A549 (cell line): Measurements from ENCODE around the gene LRRC7. TPM values are rescaled to one million over a fixed set of nuclear protein-coding genes. Genes with fewer than 3 reads are reported as not detected.

Experiments
- ATAC-seq, 2 experiments: fragments of 200-7000 bp in 1 of 2; fragments of >200 bp in 1 of 2; cut with Nextera tagmentation in 1 of 2; cut with Tn5 transposase in 1 of 2; 3 replicates each; pipeline versions ENCODE4 v1.8.0 to v1.9.1; 2018 to 2020; ENCODE audit warnings: mild to moderate bottlenecking in 1 of 2, moderate library complexity in 1 of 2
- CTCF ChIA-PET: fragments of 300-600 bp; sonication (Branson Sonifier 250); formaldehyde crosslinking; extraction: SDS; loops from one replicate; lab custom pipeline; 2021; ENCODE audit warnings: antibody characterized with exemption, inconsistent platforms; lab: Yijun Ruan, JAX
- POLR2A ChIA-PET: fragments of 350-600 bp; formaldehyde crosslinking; extraction: SDS; loops from one replicate; lab custom pipeline; 2021; ENCODE audit warnings: antibody characterized with exemption, inconsistent platforms; lab: Yijun Ruan, JAX
- DNase-seq, 2 experiments: peaks; one replicate each; pipeline versions ENCODE4 v3.0.0 to v3.0.0-alpha.2; 2011 to 2016; ENCODE audit warnings: low read depth in 1 of 2, low spot score in 1 of 2
- FAIRE-seq: peaks from 2 replicates; lab custom pipeline; 2011; peaks lifted over from hg19 to GRCh38; lab: Jason Lieb, UNC
- H3K27ac ChIP-seq, 2 experiments: fragments of >200 bp; sonication (Bioruptor Twin); formaldehyde crosslinking; 3 replicates each; pipeline ENCODE4 v1.5.1; 2016 to 2017
- H3K4me1 ChIP-seq: fragments of >200 bp; sonication (Bioruptor Twin); formaldehyde crosslinking; 3 replicates; pipeline ENCODE4 v1.6.1; 2016
- H3K4me2 ChIP-seq: fragments of >200 bp; sonication (Bioruptor Twin); formaldehyde crosslinking; 3 replicates; pipeline ENCODE4 v1.6.1; 2016
- H3K4me3 ChIP-seq: fragments of >200 bp; sonication (Bioruptor Twin); formaldehyde crosslinking; 3 replicates; pipeline ENCODE4 v1.5.1; 2016
- H3K9me3 ChIP-seq: fragments of >200 bp; sonication (Bioruptor Twin); formaldehyde crosslinking; 3 replicates; pipeline ENCODE4 v1.6.1; 2016
- CHD2 ChIP-seq: fragments of 150-350 bp; IDR thresholded peaks from 2 replicates; pipeline ENCODE4 v1.6.1; 2014; ENCODE audit warnings: low read length; ENCODE audit not compliant: partially characterized antibody
- FOSL2 ChIP-seq, 2 experiments: fragments of 450-650 bp in 1 of 2; fragments of >200 bp in 1 of 2; sonication (Bioruptor Twin) in 1 of 2; formaldehyde crosslinking; IDR thresholded peaks; 2 replicates each; pipeline versions ENCODE4 v1.5.0 to v1.6.1; 2016 to 2020; ENCODE audit warnings: mild to moderate bottlenecking in 1 of 2, moderate library complexity in 1 of 2
- HDAC2 ChIP-seq: fragments of 200-600 bp; sonication (generic); IDR thresholded peaks from 2 replicates; pipeline ENCODE4 v1.6.1; 2016
- HEYL ChIP-seq: fragments of 250-450 bp; sonication (Bioruptor Pico); IDR thresholded peaks from 2 replicates; pipeline ENCODE4 v1.8.0; 2021; ENCODE audit warnings: mild to moderate bottlenecking, moderate library complexity
- HOXA7 ChIP-seq: fragments of 250-450 bp; sonication (Bioruptor Pico); IDR thresholded peaks from 2 replicates; pipeline ENCODE4 v1.5.0; 2020; ENCODE audit warnings: mild to moderate bottlenecking, moderate library complexity
- HOXB5 ChIP-seq: fragments of 250-450 bp; sonication (Bioruptor Pico); IDR thresholded peaks from 2 replicates; pipeline ENCODE4 v1.5.0; 2020; ENCODE audit warnings: mild to moderate bottlenecking, moderate library complexity
- MAFK ChIP-seq: fragments of 450-650 bp; IDR thresholded peaks from 2 replicates; pipeline ENCODE4 v1.6.1; 2014; ENCODE audit not compliant: partially characterized antibody
- PHF8 ChIP-seq: fragments of 200-600 bp; sonication (generic); IDR thresholded peaks from 2 replicates; pipeline ENCODE4 v1.6.1; 2016; ENCODE audit warnings: low read depth, mild to moderate bottlenecking, antibody characterized with exemption, moderate library complexity, borderline replicate concordance
- RAD21 ChIP-seq, 2 experiments: fragments of >200 bp in 1 of 2; sonication (Bioruptor Twin) in 1 of 2; formaldehyde crosslinking in 1 of 2; IDR thresholded peaks in 1 of 2; conservative IDR thresholded peaks in 1 of 2; 2 replicates in 1 of 2; 3 replicates in 1 of 2; pipeline ENCODE4 v1.6.1; 2012 to 2018; ENCODE audit warnings: inconsistent platforms in 1 of 2
- RCOR1 ChIP-seq: fragments of 150-350 bp; IDR thresholded peaks from 2 replicates; pipeline ENCODE4 v1.6.1; 2014; ENCODE audit warnings: antibody characterized with exemption, low read length, low read depth
- SMC3 ChIP-seq: fragments of >200 bp; sonication (Bioruptor Twin); formaldehyde crosslinking; IDR thresholded peaks from 3 replicates; pipeline ENCODE4 v1.6.1; 2018; ENCODE audit warnings: inconsistent platforms
- SREBF2 ChIP-seq: fragments of 450-650 bp; IDR thresholded peaks from 2 replicates; pipeline ENCODE4 v1.6.1; 2014; ENCODE audit warnings: mild to moderate bottlenecking, moderate library complexity
- TFCP2L1 ChIP-seq: fragments of 250-450 bp; sonication (Bioruptor Pico); IDR thresholded peaks from 2 replicates; pipeline ENCODE4 v1.5.0; 2021; ENCODE audit warnings: mild to moderate bottlenecking
- ZC3H11A ChIP-seq: fragments of 450-650 bp; IDR thresholded peaks from 2 replicates; pipeline ENCODE4 v1.6.1; 2014; ENCODE audit warnings: antibody characterized with exemption, mild to moderate bottlenecking
- ZSCAN20 ChIP-seq: fragments of 250-450 bp; sonication (Bioruptor Pico); IDR thresholded peaks from 2 replicates; pipeline ENCODE4 v1.8.0; 2022; ENCODE audit warnings: mild to moderate bottlenecking, moderate library complexity
- WGBS: methylation state at CpG from one replicate; pipeline ENCODE4 v1.1.6; 2017; ENCODE audit errors: missing lambda C conversion rate; 5-methylcytosine and 5-hydroxymethylcytosine counted together
- polyA plus RNA-seq, 4 experiments: library from polyadenylated mRNA; depleted of rRNA in 3 of 4; stranded (reverse); fragments of >200 nt; fragmentation: RNase III in 1 of 4; extraction: RNeasy Plus Mini Kit Qiagen cat#74134 plus additional on column Dnase treatment in 1 of 4; gene quantifications; 2 replicates in 3 of 4; 3 replicates in 1 of 4; pipeline ENCODE4 v1.2.3, GENCODE V29; 2011 to 2017
- TF ChIP-seq, protein P1 (sequence below): IDR thresholded peaks from 2 replicates; pipeline ENCODE4 v1.6.1; 2012
- TF ChIP-seq, protein P2 (sequence below): fragments of 250-450 bp; sonication (Bioruptor Pico); IDR thresholded peaks from 2 replicates; pipeline ENCODE4 v1.5.0; 2021; ENCODE audit warnings: mild to moderate bottlenecking, moderate library complexity, borderline replicate concordance
- TF ChIP-seq, protein P3 (sequence below): fragments of 150-350 bp; IDR thresholded peaks from 2 replicates; pipeline ENCODE4 v1.6.1; 2014; ENCODE audit warnings: low read depth, mild to moderate bottlenecking, low read length
- TF ChIP-seq, protein P4 (sequence below): fragments of 250-450 bp; sonication (Bioruptor Pico); IDR thresholded peaks from 2 replicates; pipeline ENCODE4 v1.5.0; 2020; ENCODE audit warnings: low read depth, mild to moderate bottlenecking, moderate library complexity

Gene LRRC7
- polyA plus RNA-seq, 2 of the 4 experiments (the other 2 are of a cell fraction), result not detected

DNA sequence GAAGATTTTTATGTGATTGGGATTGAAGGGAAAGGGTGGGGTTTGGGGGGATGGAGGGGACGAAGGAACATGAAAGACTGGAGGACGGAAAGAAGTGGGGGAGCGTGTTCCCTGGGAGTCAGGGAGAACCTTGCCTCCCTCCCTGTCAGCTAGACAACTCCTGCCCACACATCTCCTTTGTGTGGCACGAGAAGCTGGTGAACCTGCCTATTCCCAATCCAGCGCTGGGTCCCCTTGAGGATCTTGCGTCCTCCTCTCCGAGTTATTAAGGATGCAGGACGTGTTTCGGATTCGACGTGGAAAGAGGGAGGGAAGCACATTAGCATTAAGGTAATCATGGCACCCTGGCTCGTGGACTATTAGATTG lies 1.4 kb downstream of the LRRC7 start:
- H3K4me3 ChIP-seq, result no peak overlapping the region
- CTCF ChIA-PET, result no interaction called here
- POLR2A ChIA-PET, result no interaction called here
- WGBS, result 37% methylated on average over 11 of the region's 12 CpGs
- peaks cover 7% of the 10 kb centered on the region; the same call in 1 of the 3 replicates for H3K4me1 ChIP-seq
- FAIRE-seq, result no peak
- no peak for ATAC-seq
- H3K4me2 ChIP-seq, result no peak overlapping the region
- H3K27ac ChIP-seq, result no peak overlapping the region
- TF ChIP-seq RCOR1, result no peak
- TF ChIP-seq, protein P1, sequence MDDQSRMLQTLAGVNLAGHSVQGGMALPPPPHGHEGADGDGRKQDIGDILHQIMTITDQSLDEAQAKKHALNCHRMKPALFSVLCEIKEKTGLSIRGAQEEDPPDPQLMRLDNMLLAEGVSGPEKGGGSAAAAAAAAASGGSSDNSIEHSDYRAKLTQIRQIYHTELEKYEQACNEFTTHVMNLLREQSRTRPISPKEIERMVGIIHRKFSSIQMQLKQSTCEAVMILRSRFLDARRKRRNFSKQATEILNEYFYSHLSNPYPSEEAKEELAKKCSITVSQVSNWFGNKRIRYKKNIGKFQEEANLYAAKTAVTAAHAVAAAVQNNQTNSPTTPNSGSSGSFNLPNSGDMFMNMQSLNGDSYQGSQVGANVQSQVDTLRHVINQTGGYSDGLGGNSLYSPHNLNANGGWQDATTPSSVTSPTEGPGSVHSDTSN, result no peak
- no peak for TF ChIP-seq HEYL (CRISPR knock-in tag)
- no peak for TF ChIP-seq PHF8
- TF ChIP-seq, protein P2, sequence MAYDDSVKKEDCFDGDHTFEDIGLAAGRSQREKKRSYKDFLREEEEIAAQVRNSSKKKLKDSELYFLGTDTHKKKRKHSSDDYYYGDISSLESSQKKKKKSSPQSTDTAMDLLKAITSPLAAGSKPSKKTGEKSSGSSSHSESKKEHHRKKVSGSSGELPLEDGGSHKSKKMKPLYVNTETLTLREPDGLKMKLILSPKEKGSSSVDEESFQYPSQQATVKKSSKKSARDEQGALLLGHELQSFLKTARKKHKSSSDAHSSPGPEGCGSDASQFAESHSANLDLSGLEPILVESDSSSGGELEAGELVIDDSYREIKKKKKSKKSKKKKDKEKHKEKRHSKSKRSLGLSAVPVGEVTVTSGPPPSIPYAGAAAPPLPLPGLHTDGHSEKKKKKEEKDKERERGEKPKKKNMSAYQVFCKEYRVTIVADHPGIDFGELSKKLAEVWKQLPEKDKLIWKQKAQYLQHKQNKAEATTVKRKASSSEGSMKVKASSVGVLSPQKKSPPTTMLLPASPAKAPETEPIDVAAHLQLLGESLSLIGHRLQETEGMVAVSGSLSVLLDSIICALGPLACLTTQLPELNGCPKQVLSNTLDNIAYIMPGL, result no peak
- TF ChIP-seq ZSCAN20 (CRISPR knock-in tag), result no peak
- no peak for TF ChIP-seq HOXB5
- TF ChIP-seq SREBF2, result no peak
- TF ChIP-seq HDAC2, result no peak
- TF ChIP-seq, protein P3, sequence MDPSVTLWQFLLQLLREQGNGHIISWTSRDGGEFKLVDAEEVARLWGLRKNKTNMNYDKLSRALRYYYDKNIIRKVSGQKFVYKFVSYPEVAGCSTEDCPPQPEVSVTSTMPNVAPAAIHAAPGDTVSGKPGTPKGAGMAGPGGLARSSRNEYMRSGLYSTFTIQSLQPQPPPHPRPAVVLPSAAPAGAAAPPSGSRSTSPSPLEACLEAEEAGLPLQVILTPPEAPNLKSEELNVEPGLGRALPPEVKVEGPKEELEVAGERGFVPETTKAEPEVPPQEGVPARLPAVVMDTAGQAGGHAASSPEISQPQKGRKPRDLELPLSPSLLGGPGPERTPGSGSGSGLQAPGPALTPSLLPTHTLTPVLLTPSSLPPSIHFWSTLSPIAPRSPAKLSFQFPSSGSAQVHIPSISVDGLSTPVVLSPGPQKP, result no peak
- DNase-seq, result no peak
- no peaks in the 10 kb centered on the region for H3K9me3 ChIP-seq

DNA sequence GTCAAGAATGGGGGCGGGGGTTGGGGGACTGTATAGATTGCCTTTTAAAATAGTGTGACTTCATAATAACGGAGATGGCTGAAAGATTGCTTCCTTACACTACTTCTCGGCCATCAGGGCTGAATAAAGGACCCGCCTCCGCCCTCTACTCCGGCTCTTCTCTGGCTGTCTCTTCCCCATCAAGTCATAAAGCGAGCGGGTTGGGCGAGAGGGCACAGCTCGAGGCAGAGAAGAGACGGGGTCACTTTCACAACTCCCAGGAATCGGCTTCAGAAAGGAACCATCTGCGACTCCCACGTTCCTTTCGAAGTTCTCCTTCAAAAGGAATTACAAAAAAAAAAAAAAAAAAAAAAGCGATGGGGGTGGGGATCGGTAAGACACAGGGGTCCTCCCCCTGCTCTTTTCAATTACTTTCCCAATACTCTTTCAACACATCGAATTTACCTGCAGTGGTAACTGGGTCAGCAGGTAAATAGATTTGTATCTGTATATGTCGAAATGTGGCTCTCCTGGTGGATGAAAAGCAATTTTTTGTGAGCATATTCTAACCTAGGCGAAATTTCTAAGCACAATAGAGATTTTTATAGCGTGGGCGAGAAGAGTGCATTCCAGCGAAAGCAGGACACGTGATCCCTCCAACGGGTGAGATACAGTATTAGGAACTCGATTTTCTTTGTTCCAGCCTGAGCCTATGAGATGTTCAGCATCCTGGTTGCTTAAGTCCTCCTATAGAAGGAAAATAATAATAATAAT lies 2.0 kb downstream of the LRRC7 start:
- 28% methylated on average over 25 of the region's 26 CpGs for WGBS
- H3K9me3 ChIP-seq, result no peaks in the 10 kb centered on the region
- ChIA-PET POLR2A (no interaction called here), CTCF (no interaction called here)
- no peak overlapping the region for H3K4me3 ChIP-seq
- peaks cover 7% of the 10 kb centered on the region; the same call in 1 of the 3 replicates for H3K4me1 ChIP-seq
- no peak overlapping the region for H3K27ac ChIP-seq
- DNase-seq (no peak), ATAC-seq (no peak), FAIRE-seq (no peak)
- no peak for TF ChIP-seq RAD21 (conservative IDR thresholded peaks at IDR 0.05 in 1 of 2, IDR thresholded peaks at IDR 0.05 in 1 of 2)
- TF ChIP-seq CHD2, result no peak
- TF ChIP-seq ZC3H11A, result no peak
- TF ChIP-seq, protein P4, sequence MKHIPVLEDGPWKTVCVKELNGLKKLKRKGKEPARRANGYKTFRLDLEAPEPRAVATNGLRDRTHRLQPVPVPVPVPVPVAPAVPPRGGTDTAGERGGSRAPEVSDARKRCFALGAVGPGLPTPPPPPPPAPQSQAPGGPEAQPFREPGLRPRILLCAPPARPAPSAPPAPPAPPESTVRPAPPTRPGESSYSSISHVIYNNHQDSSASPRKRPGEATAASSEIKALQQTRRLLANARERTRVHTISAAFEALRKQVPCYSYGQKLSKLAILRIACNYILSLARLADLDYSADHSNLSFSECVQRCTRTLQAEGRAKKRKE (CRISPR knock-in tag), result no peak
- TF ChIP-seq TFCP2L1 (CRISPR knock-in tag), result no peak
- TF ChIP-seq HOXA7 (CRISPR knock-in tag), result no peak
- no peak for TF ChIP-seq FOSL2 (IDR thresholded peaks at IDR 0.05)
- no peak for TF ChIP-seq FOSL2 (CRISPR knock-in tag; IDR thresholded peaks at IDR 0.05)
- no peak for TF ChIP-seq SMC3
- TF ChIP-seq MAFK, result no peak
- H3K4me2 ChIP-seq, result no peak overlapping the region
